Kidney (tissue), 14 donors: ENCODE measurements around the gene PLCH1. TPM values are rescaled to one million over a fixed set of nuclear protein-coding genes. Genes with fewer than 3 reads are reported as not detected.

Experiments used
- DNase-seq, 5 donors: peaks; one replicate each; pipeline ENCODE4 v3.0.0-alpha.2; 2013 to 2020
- FAIRE-seq: peaks from 2 replicates; lab custom pipeline; 2012; peaks lifted over from hg19 to GRCh38; lab: Jason Lieb, UNC
- H3K27ac ChIP-seq, 2 donors: one replicate each; pipeline ENCODE4 v1.7.0; 2013; ENCODE audit warnings: low read depth in 2 of 2, low read length in 2 of 2, inconsistent platforms in 1 of 2
- H3K27me3 ChIP-seq: one replicate; pipeline ENCODE4 v1.7.1; 2013; ENCODE audit warnings: low read length, inconsistent platforms; ENCODE audit not compliant: control insufficient read depth, insufficient read depth
- H3K36me3 ChIP-seq, 3 donors: one replicate each; pipeline versions ENCODE4 v1.7.0 to v1.7.1; 2013; ENCODE audit warnings: low read length in 3 of 3, control low read depth in 1 of 3, inconsistent platforms in 1 of 3; ENCODE audit not compliant: insufficient read depth in 3 of 3, control insufficient read depth in 2 of 3
- H3K4me1 ChIP-seq, 3 donors: one replicate each; pipeline versions ENCODE4 v1.7.0 to v1.7.1; 2013; ENCODE audit warnings: low read length in 3 of 3, inconsistent platforms in 1 of 3, low read depth in 1 of 3; ENCODE audit not compliant: control insufficient read depth in 2 of 3, insufficient read depth in 2 of 3
- H3K4me3 ChIP-seq, 3 donors: one replicate each; pipeline versions ENCODE4 v1.7.0 to v1.8.1; 2013; ENCODE audit warnings: low read length in 3 of 3, control low read depth in 1 of 3, inconsistent platforms in 1 of 3
- H3K9ac ChIP-seq, 3 donors: one replicate each; pipeline versions ENCODE4 v1.7.0 to v1.7.1; 2013; ENCODE audit warnings: low read length in 3 of 3, control low read depth in 1 of 3, inconsistent platforms in 1 of 3
- H3K9me3 ChIP-seq, 3 donors: one replicate each; pipeline versions ENCODE4 v1.7.0 to v1.7.1; 2013; ENCODE audit warnings: low read length in 3 of 3, control low read depth in 1 of 3, inconsistent platforms in 1 of 3; ENCODE audit not compliant: control insufficient read depth in 2 of 3, insufficient read depth in 1 of 3
- CTCF ChIP-seq: IDR thresholded peaks from 3 replicates; pipeline ENCODE4 v1.5.1; 2012; ENCODE audit warnings: mild to moderate bottlenecking, moderate library complexity, borderline replicate concordance; ENCODE audit not compliant: insufficient read depth; ENCODE audit errors: extremely low read depth
- intact Hi-C: fragments of 100-400 bp; cut with DNase I; formaldehyde crosslinking; loops from one replicate; pipeline ENCODE4 v1.11.1; 2022
- polyA plus RNA-seq: library from polyadenylated mRNA; stranded (reverse); fragments of 350-450 nt; fragmentation: Illumina TruSeq; extraction: RNeasy Lipid Tissue Mini Kit (QIAGEN cat#74804); gene quantifications from one replicate; pipeline ENCODE4 v1.2.3, GENCODE V29; 2014; ENCODE audit warnings: low read depth, low replicate concordance; ENCODE audit not compliant: insufficient read depth
- total RNA-seq: library from RNA; stranded (reverse); fragmentation: NEBNext Ultra II Directional; extraction: Animal tissue kit (Norgen Biotek cat#: 25700); gene quantifications from one replicate; pipeline ENCODE4 v1.2.1, GENCODE V29; 2021
- donor health status: control.
- donor health status: control.
- donor health status: control.
- donor health status: control.
- donor health status: control.
- donor health status: DM: yes; HTN: yes; CAD: no.
- donor health status: Normal renal cell carcinoma (clear cell type).

Gene PLCH1
- total and polyA plus RNA-seq, 2 donors from 2014 or later, result 1.6 to 9.6 TPM

GRCh38 chr3:155744010-155744625, 753 bp downstream of the PLCH1 start:
- no peak for TF ChIP-seq CTCF
- FAIRE-seq (no peak), DNase-seq (peak; percentile 90 to 95 (median 92))
- no peaks in the 10 kb centered on the region for H3K9me3 ChIP-seq
- H3K27ac ChIP-seq, result peak overlapping the region in 1 of 2 donors; percentile 51
- peak overlapping the region; percentile 20 to 52 (median 41) for H3K9ac ChIP-seq
- no peaks in the 10 kb centered on the region for H3K27me3 ChIP-seq
- H3K4me1 ChIP-seq, result peaks cover 0 to 9% (median 0%) of the 10 kb centered on the region in 3 donors
- intact Hi-C loops, result no loop called here
- H3K4me3 ChIP-seq, result peak overlapping the region; percentile 64 to 88 (median 69)
- H3K36me3 ChIP-seq, result no peaks in the 10 kb centered on the region

- Histone ChIP-seq H3K27me3 (no peaks in the 10 kb centered on the region), H3K36me3 (no peaks in the 10 kb centered on the region), H3K9ac (peak overlapping the region; percentile 20 to 52 (median 41)), H3K4me3 (peak overlapping the region; percentile 64 to 88 (median 69)), H3K27ac (peak overlapping the region in 1 of 2 donors; percentile 51), H3K9me3 (no peaks in the 10 kb centered on the region), H3K4me1 (peaks cover 0 to 9% (median 0%) of the 10 kb centered on the region in 3 donors)
- intact Hi-C loops, result no loop called here
- FAIRE-seq (no peak), DNase-seq (peak in 2 of 5 donors; percentile 33 to 46)
- TF ChIP-seq CTCF, result no peak
These were observed 1.3 kb downstream of the PLCH1 start for GRCh38 chr3:155743606-155744005.

- Histone ChIP-seq H3K27ac (no peak overlapping the region), H3K36me3 (no peaks in the 10 kb centered on the region), H3K9ac (no peak overlapping the region), H3K27me3 (no peaks in the 10 kb centered on the region), H3K4me3 (no peak overlapping the region), H3K4me1 (peaks cover 0 to 9% (median 0%) of the 10 kb centered on the region in 3 donors), H3K9me3 (no peaks in the 10 kb centered on the region)
- DNase-seq, result peak in 4 of 5 donors; percentile 45 to 76 (median 60)
- no peak for TF ChIP-seq CTCF
- intact Hi-C loops, result no loop called here
- FAIRE-seq, result no peak
These were observed 2.4 kb downstream of the PLCH1 start for GRCh38 chr3:155742349-155742965.
